Measurements from ENCODE around the gene KCNIP4. TPM values are rescaled to one million over a fixed set of nuclear protein-coding genes. Genes with fewer than 3 reads are reported as not detected.

The KCNIP4 gene
- total and polyA plus RNA-seq, 10 of the 15 experiments (the other 5 are each of a cell fraction or from before 2014, with no cell fraction given): 0.03 to 0.23 (median 0.13) TPM; not detected in 7

DNA sequence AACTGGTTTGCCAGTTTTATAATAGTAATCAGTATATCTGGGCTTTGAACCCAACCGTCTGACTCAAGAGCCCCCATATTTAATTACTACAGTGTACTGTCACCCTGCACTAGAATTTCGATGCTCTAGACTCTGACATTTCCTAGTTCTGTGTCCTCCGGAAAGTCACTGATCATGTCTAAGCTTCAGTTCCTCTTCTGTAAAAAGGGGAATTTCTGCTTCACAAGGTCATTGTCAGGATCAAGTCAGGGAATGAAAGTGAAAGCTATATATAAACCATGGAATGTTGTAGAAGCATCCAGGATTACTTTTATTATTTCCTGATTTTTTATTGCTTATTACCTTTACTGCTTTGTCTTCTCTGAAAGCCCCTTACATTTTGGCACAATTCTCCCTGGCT, 4.0 kb upstream of the KCNIP4 start (continued):
- TF ChIP-seq SPI1 (IDR thresholded peaks at IDR 0.05; ENCODE audit: borderline replicate concordance, insufficient read depth, low read depth, low read length) (peak; percentile 87), HDAC6 (IDR thresholded peaks at IDR 0.05; ENCODE audit: unreplicated experiment) (no peak), MTA2 (IDR thresholded peaks at IDR 0.05; ENCODE audit: low read depth) (peak; percentile 37; the same call in 1 of the 2 replicates), BRCA1 (IDR thresholded peaks at IDR 0.05; ENCODE audit: low read depth, low read length) (no peak), KDM1A (IDR thresholded peaks at IDR 0.05; ENCODE audit: borderline replicate concordance) (no peak)
- TF ChIP-seq, protein P1, sequence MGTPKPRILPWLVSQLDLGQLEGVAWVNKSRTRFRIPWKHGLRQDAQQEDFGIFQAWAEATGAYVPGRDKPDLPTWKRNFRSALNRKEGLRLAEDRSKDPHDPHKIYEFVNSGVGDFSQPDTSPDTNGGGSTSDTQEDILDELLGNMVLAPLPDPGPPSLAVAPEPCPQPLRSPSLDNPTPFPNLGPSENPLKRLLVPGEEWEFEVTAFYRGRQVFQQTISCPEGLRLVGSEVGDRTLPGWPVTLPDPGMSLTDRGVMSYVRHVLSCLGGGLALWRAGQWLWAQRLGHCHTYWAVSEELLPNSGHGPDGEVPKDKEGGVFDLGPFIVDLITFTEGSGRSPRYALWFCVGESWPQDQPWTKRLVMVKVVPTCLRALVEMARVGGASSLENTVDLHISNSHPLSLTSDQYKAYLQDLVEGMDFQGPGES (IDR thresholded peaks at IDR 0.05): no peak
- TF ChIP-seq, protein P2, sequence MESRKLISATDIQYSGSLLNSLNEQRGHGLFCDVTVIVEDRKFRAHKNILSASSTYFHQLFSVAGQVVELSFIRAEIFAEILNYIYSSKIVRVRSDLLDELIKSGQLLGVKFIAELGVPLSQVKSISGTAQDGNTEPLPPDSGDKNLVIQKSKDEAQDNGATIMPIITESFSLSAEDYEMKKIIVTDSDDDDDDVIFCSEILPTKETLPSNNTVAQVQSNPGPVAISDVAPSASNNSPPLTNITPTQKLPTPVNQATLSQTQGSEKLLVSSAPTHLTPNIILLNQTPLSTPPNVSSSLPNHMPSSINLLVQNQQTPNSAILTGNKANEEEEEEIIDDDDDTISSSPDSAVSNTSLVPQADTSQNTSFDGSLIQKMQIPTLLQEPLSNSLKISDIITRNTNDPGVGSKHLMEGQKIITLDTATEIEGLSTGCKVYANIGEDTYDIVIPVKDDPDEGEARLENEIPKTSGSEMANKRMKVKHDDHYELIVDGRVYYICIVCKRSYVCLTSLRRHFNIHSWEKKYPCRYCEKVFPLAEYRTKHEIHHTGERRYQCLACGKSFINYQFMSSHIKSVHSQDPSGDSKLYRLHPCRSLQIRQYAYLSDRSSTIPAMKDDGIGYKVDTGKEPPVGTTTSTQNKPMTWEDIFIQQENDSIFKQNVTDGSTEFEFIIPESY (IDR thresholded peaks at IDR 0.05): no peak

DNA sequence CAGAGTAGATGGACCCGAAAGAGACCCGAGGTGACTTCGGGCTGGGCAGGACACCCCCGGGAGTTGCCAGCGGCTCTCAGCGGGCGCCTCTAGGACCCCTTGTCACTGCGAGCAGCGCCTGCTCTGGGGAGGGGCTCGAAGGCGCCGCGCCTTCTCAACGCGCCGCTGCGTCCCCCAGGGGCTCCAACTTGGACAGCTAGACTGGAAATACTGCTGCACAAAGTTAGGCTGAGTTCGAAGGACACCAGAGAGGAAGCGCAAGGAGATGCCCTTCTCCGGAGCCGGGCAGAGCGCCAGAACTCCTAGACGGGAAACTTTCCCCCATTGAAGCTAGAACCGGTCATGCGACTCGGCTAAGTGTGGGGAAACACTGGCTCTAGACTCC, 493 bp upstream of the KCNIP4 start:
- Histone ChIP-seq H3K9ac (ENCODE audit: control insufficient read depth, insufficient read depth, low read length) (no peak overlapping the region), H3K36me3 (ENCODE audit: control insufficient read depth in 2 of 2, insufficient read depth in 2 of 2, low read length in 1 of 2) (no peaks in the 10 kb centered on the region), H3K4me1 (ENCODE audit: control insufficient read depth, insufficient read depth, low read length) (no peaks in the 10 kb centered on the region), H3K79me2 (ENCODE audit: control insufficient read depth, insufficient read depth, low read length) (no peaks in the 10 kb centered on the region), H3K27ac (ENCODE audit: control insufficient read depth, insufficient read depth) (no peak overlapping the region), H3K4me2 (ENCODE audit: control insufficient read depth, insufficient read depth) (no peak overlapping the region), H3K4me3 (no peak overlapping the region), H4K20me1 (ENCODE audit: control insufficient read depth, insufficient read depth) (no peaks in the 10 kb centered on the region), H3K9me3 (replicated peaks; ENCODE audit: control insufficient read depth, insufficient read depth, low read length) (no peaks in the 10 kb centered on the region; the same call in 2 of the 3 replicates), H3K27me3 (replicated peaks in 1 of 2; ENCODE audit: control insufficient read depth in 2 of 2, insufficient read depth in 2 of 2, low read length in 1 of 2) (no peaks in the 10 kb centered on the region), H2AFZ (ENCODE audit: control insufficient read depth, low read depth, low read length) (no peak overlapping the region)
- TF ChIP-seq POU2F2 (IDR thresholded peaks at IDR 0.05; ENCODE audit: borderline replicate concordance, low read depth, low read length) (no peak), JUND (IDR thresholded peaks at IDR 0.05; ENCODE audit: low read depth, low read length) (no peak)
- TF ChIP-seq, protein P3, sequence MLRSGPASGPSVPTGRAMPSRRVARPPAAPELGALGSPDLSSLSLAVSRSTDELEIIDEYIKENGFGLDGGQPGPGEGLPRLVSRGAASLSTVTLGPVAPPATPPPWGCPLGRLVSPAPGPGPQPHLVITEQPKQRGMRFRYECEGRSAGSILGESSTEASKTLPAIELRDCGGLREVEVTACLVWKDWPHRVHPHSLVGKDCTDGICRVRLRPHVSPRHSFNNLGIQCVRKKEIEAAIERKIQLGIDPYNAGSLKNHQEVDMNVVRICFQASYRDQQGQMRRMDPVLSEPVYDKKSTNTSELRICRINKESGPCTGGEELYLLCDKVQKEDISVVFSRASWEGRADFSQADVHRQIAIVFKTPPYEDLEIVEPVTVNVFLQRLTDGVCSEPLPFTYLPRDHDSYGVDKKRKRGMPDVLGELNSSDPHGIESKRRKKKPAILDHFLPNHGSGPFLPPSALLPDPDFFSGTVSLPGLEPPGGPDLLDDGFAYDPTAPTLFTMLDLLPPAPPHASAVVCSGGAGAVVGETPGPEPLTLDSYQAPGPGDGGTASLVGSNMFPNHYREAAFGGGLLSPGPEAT (IDR thresholded peaks at IDR 0.05; ENCODE audit: low read depth): no peak
- POLR2A ChIA-PET: no interaction called here
- in situ Hi-C loops (cut with MboI) (no loop called here), intact Hi-C loops (cut with micrococcal nuclease; ENCODE audit: unreplicated experiment) (no loop called here)
- BruUV-seq (replicated peaks): no TSS peak
- ATAC-seq (no peak), FAIRE-seq (no peak), DNase-seq (ENCODE audit: low read depth, low spot score) (no peak)
- SMC1A ChIA-PET (ENCODE audit: uncharacterized antibody, unreplicated experiment): no interaction called here
- RAD21 ChIA-PET (ENCODE audit: unreplicated experiment): no interaction called here
- CTCF ChIA-PET: no interaction called here
- 65% methylated on average over 26 of the region's 26 CpGs for WGBS (ENCODE audit: insufficient coverage, insufficient replicate concordance, low lambda C conversion rate, missing lambda C conversion rate)

Measured in GM12878 (cell line).